Caco-2 (cell line): ENCODE data around the gene PTK6. TPM values are rescaled to one million over a fixed set of nuclear protein-coding genes. Genes with fewer than 3 reads are reported as not detected.

Experiments
- BruUV-seq: library from RNA; stranded (reverse); fragments of 400-500 nt; replicated peaks from 2 replicates; lab custom pipeline; 2021; lab: Mats Ljungman, UMichigan
- CTCF ChIA-PET: fragments of 300-600 bp; sonication (Branson Sonifier 250); formaldehyde crosslinking; loops from one replicate; lab custom pipeline; 2022; ENCODE audit warnings: antibody characterized with exemption; lab: Charles Lee
- POLR2A ChIA-PET: fragments of 300-600 bp; sonication (Branson Sonifier 250); formaldehyde crosslinking; loops from one replicate; lab custom pipeline; 2022; ENCODE audit warnings: antibody characterized with exemption; lab: Charles Lee
- DNase-seq, 2 experiments: peaks; one replicate each; pipeline versions ENCODE4 v3.0.0 to v3.0.0-alpha.2; 2020 to 2022
- H3K27me3 ChIP-seq: replicated peaks from 2 replicates; pipeline ENCODE4 v1.6.0; 2011; ENCODE audit warnings: low read length; ENCODE audit not compliant: control insufficient read depth, insufficient read depth
- H3K36me3 ChIP-seq: 2 replicates; pipeline ENCODE4 v1.5.1; 2011; ENCODE audit warnings: low read length; ENCODE audit not compliant: control insufficient read depth, insufficient read depth
- H3K4me1 ChIP-seq: fragments of 250-450 bp; sonication (Bioruptor Pico); 2 replicates; pipeline ENCODE4 v1.5.1; 2020; ENCODE audit warnings: mild to moderate bottlenecking
- H3K4me3 ChIP-seq: 2 replicates; pipeline ENCODE4 v1.5.1; 2011; ENCODE audit warnings: low read depth, mild to moderate bottlenecking, control low read depth, low read length
- H3K9me3 ChIP-seq: fragments of 250-450 bp; sonication (Bioruptor Pico); 2 replicates; pipeline ENCODE4 v1.5.1; 2020; ENCODE audit warnings: mild to moderate bottlenecking, moderate library complexity
- H3K27ac Mint-ChIP-seq: one replicate; pipeline ENCODE4 v1.8.0; 2022; ENCODE audit warnings: mixed read lengths; ENCODE audit not compliant: unreplicated experiment
- H3K27me3 Mint-ChIP-seq: one replicate; pipeline ENCODE4 v1.8.0; 2022; ENCODE audit warnings: mixed read lengths; ENCODE audit not compliant: insufficient read depth, unreplicated experiment
- H3K36me3 Mint-ChIP-seq: one replicate; pipeline ENCODE4 v1.8.0; 2022; ENCODE audit warnings: mild to moderate bottlenecking, mixed read lengths; ENCODE audit not compliant: insufficient read depth, unreplicated experiment
- H3K4me1 Mint-ChIP-seq: one replicate; pipeline ENCODE4 v1.8.0; 2022; ENCODE audit warnings: low read depth, mixed read lengths; ENCODE audit not compliant: unreplicated experiment
- H3K4me3 Mint-ChIP-seq: one replicate; pipeline ENCODE4 v1.8.0; 2022; ENCODE audit warnings: mild to moderate bottlenecking, moderate library complexity, mixed read lengths; ENCODE audit not compliant: unreplicated experiment
- H3K9me3 Mint-ChIP-seq: one replicate; pipeline ENCODE4 v1.8.0; 2022; ENCODE audit warnings: mixed read lengths; ENCODE audit not compliant: unreplicated experiment
- CTCF ChIP-seq, 2 experiments: fragments of 200-600 bp in 1 of 2; IDR thresholded peaks; 1 replicate in 1 of 2; 2 replicates in 1 of 2; pipeline versions ENCODE4 v1.5.1 to v1.8.0; 2011 to 2022; ENCODE audit warnings: antibody characterized with exemption in 1 of 2, control low read depth in 1 of 2, inconsistent platforms in 1 of 2, low read depth in 1 of 2, low read length in 1 of 2, mild to moderate bottlenecking in 1 of 2, moderate library complexity in 1 of 2; ENCODE audit not compliant: insufficient read depth in 1 of 2, severe bottlenecking in 1 of 2, unreplicated experiment in 1 of 2
- intact Hi-C: fragments of 100-400 bp; cut with micrococcal nuclease; formaldehyde crosslinking; loops from one replicate; pipeline ENCODE4 v1.10.0; 2022; ENCODE audit not compliant: unreplicated experiment
- total RNA-seq: library from RNA; stranded (reverse); gene quantifications from 2 replicates; pipeline ENCODE4 v1.2.3, GENCODE V29; 2022

Gene PTK6
- total RNA-seq, 1 experiment from 2014 or later: 0.64 TPM

GRCh38 chr20:63570281-63571086 lies 33.3 kb upstream of the PTK6 start:
- Mint-ChIP-seq H3K27me3 (no peaks in the 10 kb centered on the region), H3K36me3 (peaks cover 16% of the 10 kb centered on the region), H3K9me3 (no peaks in the 10 kb centered on the region), H3K4me1 (no peaks in the 10 kb centered on the region), H3K4me3 (no peak overlapping the region), H3K27ac (no peak overlapping the region)
- TF ChIP-seq CTCF (IDR thresholded peaks at IDR 0.05; ENCODE audit: insufficient read depth in 1 of 2, low read depth in 1 of 2, low read length in 1 of 2, severe bottlenecking in 1 of 2, unreplicated experiment in 1 of 2): no peak
- Histone ChIP-seq H3K9me3 (no peaks in the 10 kb centered on the region), H3K4me1 (peaks cover 15% of the 10 kb centered on the region), H3K36me3 (no peaks in the 10 kb centered on the region), H3K4me3 (no peak overlapping the region), H3K27me3 (no peaks in the 10 kb centered on the region)
- BruUV-seq: no TSS peak
- CTCF ChIA-PET: no interaction called here
- POLR2A ChIA-PET: interaction anchor here (0.7 kb wide), 1 partner anchor 50 kb away, joined by 4 read pairs; no protein-coding TSS in a partner anchor
- no peak for DNase-seq
- intact Hi-C loops: loop anchor here (5.0 kb wide), 1 partner anchor 33 kb away; the partner anchor contains the start of gene PTK6

GRCh38 chr20:63568986-63569949 lies 32.1 kb upstream of the PTK6 start:
- no peak for TF ChIP-seq CTCF (IDR thresholded peaks at IDR 0.05; ENCODE audit: insufficient read depth in 1 of 2, low read depth in 1 of 2, low read length in 1 of 2, severe bottlenecking in 1 of 2, unreplicated experiment in 1 of 2)
- Histone ChIP-seq H3K27me3 (no peaks in the 10 kb centered on the region), H3K36me3 (no peaks in the 10 kb centered on the region), H3K4me1 (peaks cover 10% of the 10 kb centered on the region), H3K9me3 (no peaks in the 10 kb centered on the region), H3K4me3 (no peak overlapping the region)
- no peak for DNase-seq
- intact Hi-C loops: no loop called here
- no TSS peak for BruUV-seq
- ChIA-PET CTCF (interaction anchor here (0.6 kb wide), 1 partner anchor 51 kb away, joined by 3 read pairs; no protein-coding TSS in a partner anchor), POLR2A (no interaction called here)
- Mint-ChIP-seq H3K27ac (no peak overlapping the region), H3K4me3 (no peak overlapping the region), H3K36me3 (peaks cover 19% of the 10 kb centered on the region), H3K9me3 (no peaks in the 10 kb centered on the region), H3K4me1 (no peaks in the 10 kb centered on the region), H3K27me3 (no peaks in the 10 kb centered on the region)
